GM21447 (cell line): ENCODE data around the gene POLR2M.

ENCODE experiments used
- ATAC-seq: cut with Tn5 transposase; IDR thresholded peaks from one replicate; pipeline ENCODE4 v1.9.1; 2021; ENCODE audit not compliant: unreplicated experiment

Gene POLR2M

GRCh38 chr15:57691082-57691481 lies 15.4 kb upstream of the POLR2M start:
- ATAC-seq, result no peak

GRCh38 chr15:57692709-57693108 lies 13.8 kb upstream of the POLR2M start:
- no peak for ATAC-seq

GRCh38 chr15:57694279-57694678 lies 12.2 kb upstream of the POLR2M start:
- ATAC-seq, result no peak

GRCh38 chr15:57696146-57696545 lies 10.4 kb upstream of the POLR2M start:
- no peak for ATAC-seq

- ATAC-seq, result no peak
Observed at GRCh38 chr15:57697588-57697987, 8.9 kb upstream of the POLR2M start.

- ATAC-seq, result no peak
Observed at GRCh38 chr15:57698243-57698642, 8.3 kb upstream of the POLR2M start.

GRCh38 chr15:57698991-57699390 lies 7.5 kb upstream of the POLR2M start:
- no peak for ATAC-seq

- no peak for ATAC-seq
Observed at GRCh38 chr15:57703387-57703786, 3.1 kb upstream of the POLR2M start.

GRCh38 chr15:57704441-57704840 lies 2.1 kb upstream of the POLR2M start:
- ATAC-seq, result no peak

GRCh38 chr15:57705746-57706404 lies 639 bp upstream of the POLR2M start:
- ATAC-seq, result peak; percentile 3

- ATAC-seq, result no peak
Observed at GRCh38 chr15:57708047-57708446, 1.5 kb downstream of the POLR2M start.

GRCh38 chr15:57718309-57718708 lies 11.8 kb downstream of the POLR2M start:
- no peak for ATAC-seq

GRCh38 chr15:57720867-57721266 lies 14.4 kb downstream of the POLR2M start:
- no peak for ATAC-seq

GRCh38 chr15:57726411-57726810 lies 19.9 kb downstream of the POLR2M start:
- no peak for ATAC-seq

- ATAC-seq, result no peak
Observed at GRCh38 chr15:57727031-57727430, 20.5 kb downstream of the POLR2M start.

GRCh38 chr15:57728436-57728835 lies 21.9 kb downstream of the POLR2M start:
- no peak for ATAC-seq

GRCh38 chr15:57730876-57731275 lies 24.4 kb downstream of the POLR2M start:
- no peak for ATAC-seq

- ATAC-seq, result no peak
Observed at GRCh38 chr15:57731530-57732103, 25.1 kb downstream of the POLR2M start.

- no peak for ATAC-seq
Observed at GRCh38 chr15:57732526-57733331, 26.2 kb downstream of the POLR2M start.

GRCh38 chr15:57734860-57735259 lies 28.3 kb downstream of the POLR2M start:
- ATAC-seq, result no peak

GRCh38 chr15:57735431-57735830 lies 28.9 kb downstream of the POLR2M start:
- ATAC-seq, result no peak

GRCh38 chr15:57735891-57736290 lies 29.4 kb downstream of the POLR2M start:
- no peak for ATAC-seq
